Gastroesophageal sphincter (tissue), 3 donors: ENCODE results near the gene GABARAP.

ENCODE experiments used
- EP300 ChIP-seq: sonication (generic); formaldehyde crosslinking; IDR thresholded peaks from one replicate; pipeline ENCODE4 v1.6.1; 2017; ENCODE audit warnings: antibody characterized with exemption, mild to moderate bottlenecking
- POLR2A ChIP-seq, 2 donors: fragments of 450-650 bp; IDR thresholded peaks; one replicate each; pipeline ENCODE4 v1.6.1; 2017; ENCODE audit warnings: antibody characterized with exemption in 2 of 2, mild to moderate bottlenecking in 2 of 2, moderate library complexity in 1 of 2
- POLR2AphosphoS5 ChIP-seq: sonication (generic); formaldehyde crosslinking; IDR thresholded peaks from one replicate; pipeline ENCODE4 v1.6.1; 2017; ENCODE audit warnings: antibody characterized with exemption
- TF ChIP-seq, protein P1 (sequence below), 4 experiments: fragments of 200-600 bp in 2 of 4; fragments of 450-650 bp in 2 of 4; sonication (generic) in 1 of 4; IDR thresholded peaks; one replicate each; pipeline ENCODE4 v1.5.1; 2017 to 2019; ENCODE audit warnings: antibody characterized with exemption in 4 of 4, mild to moderate bottlenecking in 2 of 4, moderate library complexity in 2 of 4

DNA sequence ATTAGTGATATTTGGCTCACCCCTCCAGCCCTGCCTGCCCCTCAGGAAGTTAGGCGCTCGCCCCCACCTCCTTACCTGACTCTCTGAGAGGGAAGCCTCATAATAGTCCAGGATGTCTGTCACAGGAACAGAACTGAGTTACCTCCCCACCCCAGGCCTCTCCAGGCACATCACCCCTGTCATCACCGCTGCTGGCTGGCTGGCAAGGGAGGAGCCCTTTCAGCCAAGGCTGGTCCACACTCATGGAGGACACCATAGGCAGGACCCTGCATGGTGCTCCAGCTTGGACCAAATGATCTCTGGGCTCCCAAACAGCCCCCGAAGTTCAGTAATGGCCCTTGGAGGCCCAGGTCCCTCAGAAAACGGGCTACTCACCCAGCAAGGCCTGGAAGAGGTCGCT is 24.1 kb downstream of the GABARAP start:
- TF ChIP-seq POLR2A (IDR thresholded peaks at IDR 0.05) (no peak), POLR2AphosphoS5 (no peak), EP300 (no peak)
- TF ChIP-seq, protein P1, sequence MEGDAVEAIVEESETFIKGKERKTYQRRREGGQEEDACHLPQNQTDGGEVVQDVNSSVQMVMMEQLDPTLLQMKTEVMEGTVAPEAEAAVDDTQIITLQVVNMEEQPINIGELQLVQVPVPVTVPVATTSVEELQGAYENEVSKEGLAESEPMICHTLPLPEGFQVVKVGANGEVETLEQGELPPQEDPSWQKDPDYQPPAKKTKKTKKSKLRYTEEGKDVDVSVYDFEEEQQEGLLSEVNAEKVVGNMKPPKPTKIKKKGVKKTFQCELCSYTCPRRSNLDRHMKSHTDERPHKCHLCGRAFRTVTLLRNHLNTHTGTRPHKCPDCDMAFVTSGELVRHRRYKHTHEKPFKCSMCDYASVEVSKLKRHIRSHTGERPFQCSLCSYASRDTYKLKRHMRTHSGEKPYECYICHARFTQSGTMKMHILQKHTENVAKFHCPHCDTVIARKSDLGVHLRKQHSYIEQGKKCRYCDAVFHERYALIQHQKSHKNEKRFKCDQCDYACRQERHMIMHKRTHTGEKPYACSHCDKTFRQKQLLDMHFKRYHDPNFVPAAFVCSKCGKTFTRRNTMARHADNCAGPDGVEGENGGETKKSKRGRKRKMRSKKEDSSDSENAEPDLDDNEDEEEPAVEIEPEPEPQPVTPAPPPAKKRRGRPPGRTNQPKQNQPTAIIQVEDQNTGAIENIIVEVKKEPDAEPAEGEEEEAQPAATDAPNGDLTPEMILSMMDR (IDR thresholded peaks at IDR 0.05): no peak
